Measurements from ENCODE around the gene BPIFA2.

Gene BPIFA2

GRCh38 chr20:33203444-33203843 lies 35.5 kb downstream of the BPIFA2 start:
- no peak for DNase-seq

- no peak for DNase-seq
These were observed 41.8 kb downstream of the BPIFA2 start for GRCh38 chr20:33209789-33210188.

DNA sequence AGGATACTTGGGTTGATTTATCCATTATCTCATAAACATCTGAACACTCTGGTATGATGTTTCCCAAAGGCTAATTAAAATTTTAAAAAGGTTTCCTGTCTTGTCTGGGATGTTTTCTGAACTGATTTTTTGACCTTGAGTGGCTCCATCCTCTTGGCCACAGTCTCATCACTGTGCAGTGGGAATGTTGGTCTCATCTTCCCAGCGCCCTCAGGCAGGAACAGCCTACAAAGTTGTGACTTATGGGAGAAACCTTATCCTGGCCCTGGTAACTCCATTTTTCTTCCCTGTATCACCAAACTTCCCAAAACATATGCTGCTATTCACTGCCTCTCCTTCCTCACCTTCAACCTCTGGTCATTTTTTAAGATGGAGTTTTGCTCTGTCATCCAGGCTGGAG lies 42.4 kb downstream of the BPIFA2 start:
- DNase-seq = no peak

DNA sequence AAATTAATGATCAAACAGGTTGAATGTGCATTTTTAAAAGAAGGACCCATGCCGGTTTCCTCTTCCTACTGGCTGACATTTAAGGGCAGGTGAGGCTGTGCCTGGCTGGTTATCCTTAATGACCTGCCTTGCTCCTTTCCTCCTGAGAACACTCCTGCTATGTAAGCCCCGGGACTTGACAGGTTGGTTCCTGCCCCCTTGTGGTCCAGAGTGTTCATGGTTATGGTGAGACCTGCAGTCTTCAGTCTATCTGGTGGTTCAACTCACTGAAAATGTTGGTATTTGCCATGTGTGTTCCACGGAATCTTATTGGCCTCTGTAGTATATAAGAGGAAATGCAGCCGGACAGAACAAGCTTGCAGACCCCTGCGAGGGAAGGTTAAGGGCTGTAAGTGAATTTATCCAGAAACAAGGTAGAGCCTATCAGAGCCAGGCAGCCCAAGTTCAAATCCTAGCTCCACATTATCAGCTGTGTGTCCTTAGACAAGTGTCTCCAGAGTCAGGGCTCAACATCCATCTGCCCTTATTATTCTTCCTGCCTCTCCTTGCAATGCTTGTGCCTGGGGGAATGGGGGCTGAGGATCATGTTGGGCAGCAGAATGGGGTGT lies 44.0 kb downstream of the BPIFA2 start:
- peak; percentile 45 for DNase-seq

GRCh38 chr20:33217052-33217451 lies 49.1 kb downstream of the BPIFA2 start, which contains the start of gene BPIFA3:
BPIFA3 (plus strand) TSS chr20:33217352; CDS start chr20:33217537, 185 bp downstream.
- DNase-seq = no peak

GRCh38 chr20:33224399-33224798 lies 56.4 kb downstream of the BPIFA2 start:
- no peak for DNase-seq

DNA sequence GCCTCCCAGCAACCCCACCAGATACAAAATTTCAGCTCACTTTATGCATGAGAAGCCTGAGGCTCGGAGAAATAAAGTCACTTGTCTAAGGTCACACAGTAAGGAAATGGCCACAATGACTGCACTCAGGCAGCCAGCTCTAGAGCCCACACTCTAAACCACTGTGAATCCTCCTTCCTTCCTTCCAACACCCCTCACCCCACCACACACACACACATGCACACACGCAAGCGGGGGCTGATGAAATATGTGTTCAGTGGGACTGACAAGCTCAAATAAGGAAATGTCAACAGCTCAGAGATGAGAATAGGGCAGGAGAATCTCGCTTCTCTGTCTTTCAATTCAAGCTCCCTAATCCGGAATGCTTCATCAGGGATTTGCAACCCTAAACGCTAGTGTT lies 61.9 kb downstream of the BPIFA2 start:
- no peak for DNase-seq
